ENCODE data around the gene KLHDC3.
"Not testable (repeated sequence)": the region's sequence is repeated elsewhere in the genome, so short reads cannot be mapped to it uniquely, and the experiment has no call there.

KLHDC3 gene

GRCh38 chr6:43040542-43041257, 26.7 kb downstream of the KLHDC3 start:
- H3K4me1 ChIP-seq (ENCODE audit: control extremely low read depth in 1 of 4, control insufficient read depth in 4 of 4, insufficient read depth in 4 of 4, low read length in 3 of 4): peaks cover 0 to 5% (median 0%) of the 10 kb centered on the region in 4 experiments
- 94% methylated on average over 11 of the region's 18 CpGs for WGBS (ENCODE audit: insufficient coverage)

GRCh38 chr6:43041475-43041874, 27.4 kb downstream of the KLHDC3 start:
- WGBS (ENCODE audit: insufficient coverage): 100% methylated on average over 4 of the region's 8 CpGs
- H3K4me1 ChIP-seq (ENCODE audit: control extremely low read depth in 1 of 4, control insufficient read depth in 4 of 4, insufficient read depth in 4 of 4, low read length in 3 of 4); H3K9me3 ChIP-seq (ENCODE audit: control extremely low read depth in 1 of 5, control insufficient read depth in 4 of 5, insufficient read depth in 2 of 5, low read depth in 1 of 5, low read length in 4 of 5); H3K27me3 ChIP-seq (replicated peaks in 2 of 5; ENCODE audit: control insufficient read depth in 4 of 5, insufficient read depth in 5 of 5, low read length in 4 of 5); H3K27ac ChIP-seq (ENCODE audit: insufficient read depth in 1 of 2, low read depth in 1 of 2, low read length in 2 of 2, poor library complexity in 1 of 2, severe bottlenecking in 2 of 2); DNase-seq; POLR2A ChIA-PET; H3K4me3 ChIP-seq (ENCODE audit: control insufficient read depth in 1 of 7, extremely low read depth in 1 of 7, insufficient read depth in 4 of 7, low read depth in 2 of 7, low read length in 6 of 7): not testable (repeated sequence)
- CTCF ChIA-PET: interaction anchor here (0.6 kb wide), 1 partner anchor 380 kb away, joined by 4 read pairs; no protein-coding TSS in a partner anchor
- peaks cover 4 to 83% (median 57%) of the 10 kb centered on the region in 4 experiments for H3K36me3 ChIP-seq (ENCODE audit: control insufficient read depth in 4 of 4, insufficient read depth in 4 of 4, low read length in 3 of 4)

More at GRCh38 chr6:43040542-43041257, 26.7 kb downstream of the KLHDC3 start:
- no peak for DNase-seq
- POLR2A ChIA-PET: no interaction called here
- H3K9me3 ChIP-seq (ENCODE audit: control extremely low read depth in 1 of 5, control insufficient read depth in 4 of 5, insufficient read depth in 2 of 5, low read depth in 1 of 5, low read length in 4 of 5): no peaks in the 10 kb centered on the region
- peaks cover 4 to 81% (median 55%) of the 10 kb centered on the region in 4 experiments for H3K36me3 ChIP-seq (ENCODE audit: control insufficient read depth in 4 of 4, insufficient read depth in 4 of 4, low read length in 3 of 4)
- H3K4me3 ChIP-seq (ENCODE audit: control insufficient read depth in 1 of 7, extremely low read depth in 1 of 7, insufficient read depth in 4 of 7, low read depth in 2 of 7, low read length in 6 of 7): no peak overlapping the region
- no peak overlapping the region for H3K27ac ChIP-seq (ENCODE audit: insufficient read depth in 1 of 2, low read depth in 1 of 2, low read length in 2 of 2, poor library complexity in 1 of 2, severe bottlenecking in 2 of 2)
- no peaks in the 10 kb centered on the region for H3K27me3 ChIP-seq (replicated peaks in 2 of 5; ENCODE audit: control insufficient read depth in 4 of 5, insufficient read depth in 5 of 5, low read length in 4 of 5)
- CTCF ChIA-PET: interaction anchor here (1.4 kb wide), 1 partner anchor 103 kb away, joined by 3 read pairs; no protein-coding TSS in a partner anchor

- POLR2A ChIA-PET: interaction anchor here (0.8 kb wide), 1 partner anchor 82 kb away, joined by 3 read pairs; no protein-coding TSS in a partner anchor
- Histone ChIP-seq H3K36me3 (ENCODE audit: control insufficient read depth in 4 of 4, insufficient read depth in 4 of 4, low read length in 3 of 4) (peaks cover 9 to 82% (median 55%) of the 10 kb centered on the region in 4 experiments), H3K27me3 (replicated peaks in 2 of 5; ENCODE audit: control insufficient read depth in 4 of 5, insufficient read depth in 5 of 5, low read length in 4 of 5) (no peaks in the 10 kb centered on the region), H3K27ac (ENCODE audit: insufficient read depth in 1 of 2, low read depth in 1 of 2, low read length in 2 of 2, poor library complexity in 1 of 2, severe bottlenecking in 2 of 2) (no peak overlapping the region), H3K4me3 (ENCODE audit: control insufficient read depth in 1 of 7, extremely low read depth in 1 of 7, insufficient read depth in 4 of 7, low read depth in 2 of 7, low read length in 6 of 7) (no peak overlapping the region), H3K9me3 (ENCODE audit: control extremely low read depth in 1 of 5, control insufficient read depth in 4 of 5, insufficient read depth in 2 of 5, low read depth in 1 of 5, low read length in 4 of 5) (no peaks in the 10 kb centered on the region), H3K4me1 (ENCODE audit: control extremely low read depth in 1 of 4, control insufficient read depth in 4 of 4, insufficient read depth in 4 of 4, low read length in 3 of 4) (peaks cover 0 to 5% (median 0%) of the 10 kb centered on the region in 4 experiments)
- CTCF ChIA-PET: no interaction called here
- WGBS (ENCODE audit: insufficient coverage): 94% methylated on average over 9 of the region's 9 CpGs
- DNase-seq: no peak
These were observed 29.3 kb downstream of the KLHDC3 start for GRCh38 chr6:43043310-43043709.

GRCh38 chr6:43045371-43045930, 31.4 kb downstream of the KLHDC3 start:
- no peak overlapping the region for H3K27ac ChIP-seq (ENCODE audit: insufficient read depth in 1 of 2, low read depth in 1 of 2, low read length in 2 of 2, poor library complexity in 1 of 2, severe bottlenecking in 2 of 2)
- no peaks in the 10 kb centered on the region for H3K4me1 ChIP-seq (ENCODE audit: control extremely low read depth in 1 of 4, control insufficient read depth in 4 of 4, insufficient read depth in 4 of 4, low read length in 3 of 4)
- WGBS (ENCODE audit: insufficient coverage): 89% methylated on average over 10 of the region's 11 CpGs
- DNase-seq: no peak
- H3K4me3 ChIP-seq (ENCODE audit: control insufficient read depth in 1 of 7, extremely low read depth in 1 of 7, insufficient read depth in 4 of 7, low read depth in 2 of 7, low read length in 6 of 7): no peak overlapping the region
- POLR2A ChIA-PET: no interaction called here
- CTCF ChIA-PET: interaction anchor here (1.1 to 1.3 kb wide), 2 partner anchors 11 to 21 kb away, joined by 3 read pairs; no protein-coding TSS in a partner anchor
- peaks cover 11 to 78% (median 51%) of the 10 kb centered on the region in 4 experiments for H3K36me3 ChIP-seq (ENCODE audit: control insufficient read depth in 4 of 4, insufficient read depth in 4 of 4, low read length in 3 of 4)
- H3K27me3 ChIP-seq (replicated peaks in 2 of 5; ENCODE audit: control insufficient read depth in 4 of 5, insufficient read depth in 5 of 5, low read length in 4 of 5): no peaks in the 10 kb centered on the region
- no peaks in the 10 kb centered on the region for H3K9me3 ChIP-seq (ENCODE audit: control extremely low read depth in 1 of 5, control insufficient read depth in 4 of 5, insufficient read depth in 2 of 5, low read depth in 1 of 5, low read length in 4 of 5)

GRCh38 chr6:43047998-43048397, 33.9 kb downstream of the KLHDC3 start:
- no peak for DNase-seq
- ChIA-PET CTCF (no interaction called here), POLR2A (no interaction called here)
- WGBS (ENCODE audit: insufficient coverage): 98% methylated on average over 7 of the region's 7 CpGs
- Histone ChIP-seq H3K4me3 (ENCODE audit: control insufficient read depth in 1 of 7, extremely low read depth in 1 of 7, insufficient read depth in 4 of 7, low read depth in 2 of 7, low read length in 6 of 7) (no peak overlapping the region), H3K27me3 (replicated peaks in 2 of 5; ENCODE audit: control insufficient read depth in 4 of 5, insufficient read depth in 5 of 5, low read length in 4 of 5) (no peaks in the 10 kb centered on the region), H3K27ac (ENCODE audit: insufficient read depth in 1 of 2, low read depth in 1 of 2, low read length in 2 of 2, poor library complexity in 1 of 2, severe bottlenecking in 2 of 2) (no peak overlapping the region), H3K9me3 (ENCODE audit: control extremely low read depth in 1 of 5, control insufficient read depth in 4 of 5, insufficient read depth in 2 of 5, low read depth in 1 of 5, low read length in 4 of 5) (no peaks in the 10 kb centered on the region), H3K36me3 (ENCODE audit: control insufficient read depth in 4 of 4, insufficient read depth in 4 of 4, low read length in 3 of 4) (peaks cover 7 to 78% (median 46%) of the 10 kb centered on the region in 4 experiments), H3K4me1 (ENCODE audit: control extremely low read depth in 1 of 4, control insufficient read depth in 4 of 4, insufficient read depth in 4 of 4, low read length in 3 of 4) (peaks cover 0 to 12% (median 9%) of the 10 kb centered on the region in 4 experiments)

GRCh38 chr6:43050981-43051380, 36.9 kb downstream of the KLHDC3 start:
- Histone ChIP-seq H3K9me3 (ENCODE audit: control extremely low read depth in 1 of 5, control insufficient read depth in 4 of 5, insufficient read depth in 2 of 5, low read depth in 1 of 5, low read length in 4 of 5) (no peaks in the 10 kb centered on the region), H3K4me3 (ENCODE audit: control insufficient read depth in 1 of 7, extremely low read depth in 1 of 7, insufficient read depth in 4 of 7, low read depth in 2 of 7, low read length in 6 of 7) (no peak overlapping the region), H3K4me1 (ENCODE audit: control extremely low read depth in 1 of 4, control insufficient read depth in 4 of 4, insufficient read depth in 4 of 4, low read length in 3 of 4) (peaks cover 0 to 21% (median 19%) of the 10 kb centered on the region in 4 experiments), H3K36me3 (ENCODE audit: control insufficient read depth in 4 of 4, insufficient read depth in 4 of 4, low read length in 3 of 4) (peaks cover 7 to 66% (median 34%) of the 10 kb centered on the region in 4 experiments), H3K27ac (ENCODE audit: insufficient read depth in 1 of 2, low read depth in 1 of 2, low read length in 2 of 2, poor library complexity in 1 of 2, severe bottlenecking in 2 of 2) (peak overlapping the region in 1 of 2 experiments; percentile 11), H3K27me3 (replicated peaks in 2 of 5; ENCODE audit: control insufficient read depth in 4 of 5, insufficient read depth in 5 of 5, low read length in 4 of 5) (no peaks in the 10 kb centered on the region)
- ChIA-PET CTCF (interaction anchor here (1.1 kb wide), 1 partner anchor 40 kb away, joined by 4 read pairs; no protein-coding TSS in a partner anchor), POLR2A (no interaction called here)
- DNase-seq: no peak
- 98% methylated on average over 10 of the region's 17 CpGs for WGBS (ENCODE audit: insufficient coverage)
